Tibial artery (tissue), 4 donors: ENCODE measurements around the gene SHC4.
A peak's percentile ranks its signal among the peaks of the same experiment; 100 is the strongest.

ENCODE experiments used
- DNase-seq, 2 donors: peaks; one replicate each; pipeline ENCODE4 v3.0.0-alpha.2; 2019
- H3K27ac ChIP-seq, 2 donors: fragments of 200-600 bp; sonication (generic) in 1 of 2; 1 replicate in 1 of 2; 2 replicates in 1 of 2; pipeline ENCODE4 v1.5.1; 2018 to 2019; ENCODE audit warnings: mild to moderate bottlenecking in 1 of 2
- H3K27me3 ChIP-seq, 2 donors: fragments of 200-600 bp; sonication (generic) in 1 of 2; one replicate each; pipeline versions ENCODE4 v1.5.1 to v1.6.0; 2016 to 2019
- H3K36me3 ChIP-seq, 3 donors: fragments of 200-600 bp; sonication (generic) in 2 of 3; one replicate each; pipeline ENCODE4 v1.5.1; 2016 to 2019; ENCODE audit warnings: mild to moderate bottlenecking in 2 of 3
- H3K4me1 ChIP-seq, 4 donors: fragments of 200-600 bp; sonication (generic) in 2 of 4; 1 replicate in 3 of 4; 2 replicates in 1 of 4; pipeline ENCODE4 v1.5.1; 2016 to 2019
- H3K4me3 ChIP-seq, 2 donors: fragments of 200-600 bp; sonication (generic) in 1 of 2; 1 replicate in 1 of 2; 2 replicates in 1 of 2; pipeline ENCODE4 v1.5.1; 2018 to 2019; ENCODE audit warnings: mild to moderate bottlenecking in 2 of 2
- H3K9me3 ChIP-seq, 3 donors: fragments of 200-600 bp; sonication (generic) in 1 of 3; one replicate each; pipeline ENCODE4 v1.5.1; 2016 to 2019
- CTCF ChIP-seq, 2 experiments: fragments of 200-600 bp in 1 of 2; fragments of 450-650 bp in 1 of 2; IDR thresholded peaks; one replicate each; pipeline ENCODE4 v1.5.1; 2017 to 2019; ENCODE audit warnings: antibody characterized with exemption in 2 of 2, mild to moderate bottlenecking in 1 of 2, moderate library complexity in 1 of 2
- intact Hi-C: fragments of 100-400 bp; cut with DNase I; formaldehyde crosslinking; loops from one replicate; pipeline ENCODE4 v1.15.0; 2023; ENCODE audit warnings: low total_unique reads

The SHC4 gene

GRCh38 chr15:48823706-48824105 is 140.0 kb downstream of the SHC4 start:
- Histone ChIP-seq H3K9me3 (no peaks in the 10 kb centered on the region), H3K4me1 (no peaks in the 10 kb centered on the region), H3K27ac (no peak overlapping the region), H3K36me3 (peaks cover 0 to 6% (median 4%) of the 10 kb centered on the region in 3 donors), H3K27me3 (no peaks in the 10 kb centered on the region), H3K4me3 (no peak overlapping the region)
- no peak for DNase-seq
- TF ChIP-seq CTCF (IDR thresholded peaks at IDR 0.05): no peak
- intact Hi-C loops: no loop called here

GRCh38 chr15:48823237-48823636 is 140.5 kb downstream of the SHC4 start:
- no peak overlapping the region for H3K4me3 ChIP-seq
- H3K36me3 ChIP-seq: peaks cover 0 to 6% (median 4%) of the 10 kb centered on the region in 3 donors
- intact Hi-C loops: no loop called here
- DNase-seq: no peak
- H3K4me1 ChIP-seq: no peaks in the 10 kb centered on the region
- no peak overlapping the region for H3K27ac ChIP-seq
- no peaks in the 10 kb centered on the region for H3K9me3 ChIP-seq
- no peaks in the 10 kb centered on the region for H3K27me3 ChIP-seq
- TF ChIP-seq CTCF (IDR thresholded peaks at IDR 0.05): no peak

- Histone ChIP-seq H3K4me3 (no peak overlapping the region), H3K4me1 (peaks cover 0 to 12% (median 3%) of the 10 kb centered on the region in 4 donors), H3K27ac (no peak overlapping the region), H3K9me3 (no peaks in the 10 kb centered on the region), H3K27me3 (no peaks in the 10 kb centered on the region), H3K36me3 (no peaks in the 10 kb centered on the region)
- intact Hi-C loops: no loop called here
- TF ChIP-seq CTCF (IDR thresholded peaks at IDR 0.05): no peak
- DNase-seq: no peak
Observed at GRCh38 chr15:48814286-48814685, 149.4 kb downstream of the SHC4 start.

GRCh38 chr15:48811325-48811958 is 152.3 kb downstream of the SHC4 start:
- no peak for TF ChIP-seq CTCF (IDR thresholded peaks at IDR 0.05)
- no peaks in the 10 kb centered on the region for H3K9me3 ChIP-seq
- peaks cover 0 to 12% (median 3%) of the 10 kb centered on the region in 4 donors for H3K4me1 ChIP-seq
- no peak overlapping the region for H3K27ac ChIP-seq
- intact Hi-C loops: no loop called here
- H3K36me3 ChIP-seq: no peaks in the 10 kb centered on the region
- H3K27me3 ChIP-seq: no peaks in the 10 kb centered on the region
- peak overlapping the region; percentile 79 to 94 for H3K4me3 ChIP-seq
- DNase-seq: no peak

- TF ChIP-seq CTCF (IDR thresholded peaks at IDR 0.05): no peak
- Histone ChIP-seq H3K36me3 (no peaks in the 10 kb centered on the region), H3K27me3 (no peaks in the 10 kb centered on the region), H3K4me3 (peak within 1 kb of the TSS; percentile 79 to 94), H3K27ac (peak within 1 kb of the TSS; percentile 58 to 59), H3K9me3 (no peaks in the 10 kb centered on the region), H3K4me1 (peaks cover 0 to 14% (median 9%) of the 10 kb centered on the region in 4 donors)
- DNase-seq: peak; percentile 97 to 99
- intact Hi-C loops: no loop called here
Observed at GRCh38 chr15:48810414-48811324, 153.1 kb downstream of the SHC4 start, which contains the start of gene CEP152. CEP152 (minus strand) TSS chr15:48811069; CDS start chr15:48805649, 5,420 bp downstream.
